GM12878 (cell line): Measurements from ENCODE around the gene TBC1D12. TPM values are rescaled to one million over a fixed set of nuclear protein-coding genes. Genes with fewer than 3 reads are reported as not detected.
A peak's percentile ranks its signal among the peaks of the same experiment; 100 is the strongest.

Experiments used
- ATAC-seq: fragments of 200-7000 bp; cut with Tn5 transposase; 3 replicates; pipeline ENCODE4 v1.9.1; 2020; ENCODE audit warnings: mild to moderate bottlenecking, moderate library complexity
- BruUV-seq: library from RNA; stranded (reverse); fragments of 400-500 nt; replicated peaks from 2 replicates; lab custom pipeline; 2021; lab: Mats Ljungman, UMichigan
- CTCF ChIA-PET: fragments of 300-600 bp; sonication (Branson Sonifier 250); formaldehyde crosslinking; extraction: SDS; loops from one replicate; lab custom pipeline; 2021; ENCODE audit warnings: inconsistent platforms; lab: Yijun Ruan, JAX
- POLR2A ChIA-PET: fragments of 350-600 bp; formaldehyde crosslinking; extraction: SDS; loops from one replicate; lab custom pipeline; 2021; ENCODE audit warnings: inconsistent platforms; lab: Charles Lee
- RAD21 ChIA-PET: fragments of 300-600 bp; sonication (Branson Sonifier 250); formaldehyde crosslinking; loops from one replicate; lab custom pipeline; 2023; ENCODE audit warnings: antibody characterized with exemption; ENCODE audit not compliant: unreplicated experiment; lab: Charles Lee
- SMC1A ChIA-PET: fragments of 300-600 bp; sonication (Branson Sonifier 250); formaldehyde crosslinking; loops from one replicate; lab custom pipeline; 2023; ENCODE audit not compliant: unreplicated experiment, uncharacterized antibody; lab: Charles Lee
- DNase-seq: peaks from one replicate; pipeline ENCODE4 v3.0.0-alpha.2; 2011; ENCODE audit warnings: low read depth, low spot score
- FAIRE-seq: peaks from 3 replicates; lab custom pipeline; 2011; peaks lifted over from hg19 to GRCh38; lab: Jason Lieb, UNC
- H2AFZ ChIP-seq: 2 replicates; pipeline ENCODE4 v1.6.0; 2011; ENCODE audit warnings: low read depth, low read length, control low read depth; ENCODE audit not compliant: control insufficient read depth
- H3K27ac ChIP-seq: 2 replicates; pipeline ENCODE4 v1.5.1; 2011; ENCODE audit warnings: control low read depth; ENCODE audit not compliant: control insufficient read depth, insufficient read depth
- H3K27me3 ChIP-seq, 2 experiments: replicated peaks in 1 of 2; 2 replicates each; pipeline versions ENCODE4 v1.6.0 to v1.6.1; 2011; ENCODE audit warnings: low read length in 1 of 2; ENCODE audit not compliant: control insufficient read depth in 2 of 2, insufficient read depth in 2 of 2
- H3K36me3 ChIP-seq, 2 experiments: 2 replicates each; pipeline ENCODE4 v1.5.1; 2011; ENCODE audit warnings: low read length in 1 of 2; ENCODE audit not compliant: control insufficient read depth in 2 of 2, insufficient read depth in 2 of 2
- H3K4me1 ChIP-seq: 2 replicates; pipeline ENCODE4 v1.6.1; 2011; ENCODE audit warnings: mild to moderate bottlenecking, low read length, moderate library complexity, mixed read lengths; ENCODE audit not compliant: control insufficient read depth, insufficient read depth
- H3K4me2 ChIP-seq: 2 replicates; pipeline ENCODE4 v1.6.0; 2011; ENCODE audit warnings: control low read depth; ENCODE audit not compliant: control insufficient read depth, insufficient read depth
- H3K4me3 ChIP-seq: fragments of 200-600 bp; sonication (generic); 2 replicates; pipeline ENCODE4 v1.5.1; 2016
- H3K79me2 ChIP-seq: 2 replicates; pipeline ENCODE4 v1.6.0; 2011; ENCODE audit warnings: low read length; ENCODE audit not compliant: control insufficient read depth, insufficient read depth
- H3K9ac ChIP-seq: 2 replicates; pipeline ENCODE4 v1.8.0; 2011; ENCODE audit warnings: low read length, control low read depth, mixed read lengths; ENCODE audit not compliant: control insufficient read depth, insufficient read depth
- H3K9me3 ChIP-seq: replicated peaks from 3 replicates; pipeline ENCODE4 v1.5.1; 2011; ENCODE audit warnings: mild to moderate bottlenecking, low read length; ENCODE audit not compliant: control insufficient read depth, insufficient read depth
- H4K20me1 ChIP-seq: 2 replicates; pipeline ENCODE4 v1.6.0; 2011; ENCODE audit not compliant: control insufficient read depth, insufficient read depth
- BHLHE40 ChIP-seq, 2 experiments: fragments of 450-650 bp in 1 of 2; IDR thresholded peaks; 2 replicates each; pipeline ENCODE4 v1.6.1; 2011 to 2017; ENCODE audit warnings: low read depth in 2 of 2, borderline replicate concordance in 1 of 2, improper control_type of control experiment in 1 of 2, low read length in 1 of 2, mild to moderate bottlenecking in 1 of 2
- GATAD2B ChIP-seq: fragments of 450-650 bp; conservative IDR thresholded peaks from 2 replicates; pipeline ENCODE4 v1.6.1; 2017; ENCODE audit warnings: low read depth, mild to moderate bottlenecking, moderate library complexity
- POU2F2 ChIP-seq: IDR thresholded peaks from 3 replicates; pipeline ENCODE4 v1.6.1; 2011; ENCODE audit warnings: low read depth, mild to moderate bottlenecking, low read length, borderline replicate concordance
- REST ChIP-seq: IDR thresholded peaks from 2 replicates; pipeline ENCODE4 v1.6.1; 2012; ENCODE audit warnings: mild to moderate bottlenecking, low read depth, low read length
- RFX5 ChIP-seq: IDR thresholded peaks from 2 replicates; pipeline ENCODE4 v1.6.1; 2011; ENCODE audit warnings: low read depth, low read length, improper control_type of control experiment
- ZNF24 ChIP-seq: fragments of 450-650 bp; IDR thresholded peaks from 2 replicates; pipeline ENCODE4 v1.6.1; 2017; ENCODE audit warnings: antibody characterized with exemption, mild to moderate bottlenecking
- ZNF274 ChIP-seq: IDR thresholded peaks from one replicate; pipeline ENCODE4 v1.8.0; 2011; ENCODE audit not compliant: insufficient read length, insufficient read depth
- in situ Hi-C: fragments of 300-500 bp; cut with MboI; formaldehyde crosslinking; loops from 9 replicates; pipeline ENCODE4 v1.14.3; 2018; ENCODE audit warnings: mixed read lengths
- intact Hi-C: fragments of 100-400 bp; cut with micrococcal nuclease; formaldehyde crosslinking; loops from one replicate; pipeline ENCODE4 v1.14.2; 2022; ENCODE audit not compliant: unreplicated experiment
- polyA plus RNA-seq, 11 experiments: library from polyadenylated mRNA; depleted of rRNA in 4 of 11; unstranded in 6 of 11; stranded (reverse) in 5 of 11; fragments of >200 nt; fragmentation: Nextera tagmentation in 4 of 11; fragmentation: Illumina TruSeq in 1 of 11; extraction: Ambion mirVana in 4 of 11; extraction: Trizol in 1 of 11; gene quantifications; 1 replicate in 1 of 11; 2 replicates in 10 of 11; pipeline versions ENCODE4 v1.2.1 to v1.2.3, GENCODE V29; 2011 to 2016; ENCODE audit warnings: inconsistent platforms in 2 of 11, missing spikeins in 2 of 11, low read depth in 1 of 11
- total RNA-seq, 4 experiments: library from RNA; depleted of rRNA in 3 of 4; stranded (reverse); fragments of >200 nt in 3 of 4; fragmentation: Illumina TruSeq in 1 of 4; extraction: Trizol in 1 of 4; gene quantifications; 2 replicates each; pipeline versions ENCODE4 v1.2.1 to v1.2.3, GENCODE V29; 2013 to 2021
- TF ChIP-seq, protein P1 (sequence below): fragments of 450-650 bp; IDR thresholded peaks from 2 replicates; pipeline ENCODE4 v1.6.1; 2016; ENCODE audit warnings: mild to moderate bottlenecking

TBC1D12 gene
- total and polyA plus RNA-seq, 10 of the 15 experiments (the other 5 are each of a cell fraction or from before 2014, with no cell fraction given), result 2.6 to 7.5 (median 3.8) TPM

- TF ChIP-seq GATAD2B (no peak), REST (no peak), ZNF274 (no peak), BHLHE40 (IDR thresholded peaks at IDR 0.05; ENCODE audit: borderline replicate concordance in 1 of 2, low read depth in 2 of 2, low read length in 1 of 2) (peak in 1 of 2 experiments; percentile 23; a peak in 1 of 4 replicates), ZNF24 (no peak), RFX5 (no peak), POU2F2 (peak; percentile 51; the same call in 1 of the 3 replicates)
- TF ChIP-seq, protein P1, sequence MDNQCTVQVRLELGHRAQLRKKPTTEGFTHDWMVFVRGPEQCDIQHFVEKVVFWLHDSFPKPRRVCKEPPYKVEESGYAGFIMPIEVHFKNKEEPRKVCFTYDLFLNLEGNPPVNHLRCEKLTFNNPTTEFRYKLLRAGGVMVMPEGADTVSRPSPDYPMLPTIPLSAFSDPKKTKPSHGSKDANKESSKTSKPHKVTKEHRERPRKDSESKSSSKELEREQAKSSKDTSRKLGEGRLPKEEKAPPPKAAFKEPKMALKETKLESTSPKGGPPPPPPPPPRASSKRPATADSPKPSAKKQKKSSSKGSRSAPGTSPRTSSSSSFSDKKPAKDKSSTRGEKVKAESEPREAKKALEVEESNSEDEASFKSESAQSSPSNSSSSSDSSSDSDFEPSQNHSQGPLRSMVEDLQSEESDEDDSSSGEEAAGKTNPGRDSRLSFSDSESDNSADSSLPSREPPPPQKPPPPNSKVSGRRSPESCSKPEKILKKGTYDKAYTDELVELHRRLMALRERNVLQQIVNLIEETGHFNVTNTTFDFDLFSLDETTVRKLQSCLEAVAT, result no peak
- SMC1A ChIA-PET, result interaction anchor here (0.6 to 0.8 kb wide), 2 partner anchors 14 to 46 kb away, joined by 3 to 4 read pairs; no protein-coding TSS in a partner anchor
- no peak for FAIRE-seq
Measured at GRCh38 chr10:94481410-94481809, 79.1 kb downstream of the TBC1D12 start.

More at GRCh38 chr10:94481410-94481809, 79.1 kb downstream of the TBC1D12 start:
- in situ Hi-C loops, result no loop called here
- H3K9me3 ChIP-seq, result no peaks in the 10 kb centered on the region; the same call in 1 of the 3 replicates
- H3K4me1 ChIP-seq, result no peaks in the 10 kb centered on the region
- no peak overlapping the region for H2AFZ ChIP-seq
- CTCF ChIA-PET, result no interaction called here
- DNase-seq (no peak), ATAC-seq (peak; percentile 38; the same call in 1 of the 3 replicates)
- RAD21 ChIA-PET, result no interaction called here
- H4K20me1 ChIP-seq, result no peaks in the 10 kb centered on the region
- H3K27ac ChIP-seq, result no peak overlapping the region
- intact Hi-C loops, result no loop called here
- BruUV-seq, result no TSS peak
- POLR2A ChIA-PET, result no interaction called here
- H3K36me3 ChIP-seq, result no peaks in the 10 kb centered on the region
- no peaks in the 10 kb centered on the region for H3K27me3 ChIP-seq
- H3K4me3 ChIP-seq, result no peak overlapping the region
- H3K4me2 ChIP-seq, result no peak overlapping the region
- no peak overlapping the region for H3K9ac ChIP-seq
- no peaks in the 10 kb centered on the region for H3K79me2 ChIP-seq
